IPS-18c (cell line): ENCODE data around the gene POMC.

Experiments used
- H3K4me3 ChIP-seq: 2 replicates; pipeline ENCODE4 v1.7.0; 2013; ENCODE audit warnings: low read depth, mild to moderate bottlenecking, low read length, moderate library complexity; ENCODE audit not compliant: insufficient read depth
- H3K9me3 ChIP-seq: one replicate; pipeline ENCODE4 v1.6.1; 2013; ENCODE audit warnings: mild to moderate bottlenecking, low read length, moderate library complexity; ENCODE audit not compliant: control insufficient read depth, insufficient read depth

Gene POMC

DNA sequence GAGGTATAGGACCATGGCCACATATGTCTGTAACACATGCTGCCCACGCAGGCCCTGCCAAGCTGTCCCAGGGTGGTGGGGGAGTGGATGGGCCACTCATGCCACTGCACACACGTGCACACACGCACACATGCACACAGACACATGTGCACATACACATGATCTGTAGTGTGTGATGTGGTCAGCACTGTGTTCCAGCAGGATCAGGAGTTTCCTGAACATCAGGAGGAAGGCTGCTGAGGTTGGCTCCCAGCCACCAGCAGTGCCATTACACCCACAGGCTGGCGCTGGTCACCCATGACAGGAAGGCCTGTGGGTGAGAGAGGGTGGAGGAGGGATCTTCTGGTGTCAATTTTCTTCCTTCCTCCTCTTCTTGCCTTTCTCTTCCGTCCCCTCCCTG, 44.7 kb downstream of the POMC start:
- no peaks in the 10 kb centered on the region for H3K9me3 ChIP-seq
- H3K4me3 ChIP-seq, result no peak overlapping the region

DNA sequence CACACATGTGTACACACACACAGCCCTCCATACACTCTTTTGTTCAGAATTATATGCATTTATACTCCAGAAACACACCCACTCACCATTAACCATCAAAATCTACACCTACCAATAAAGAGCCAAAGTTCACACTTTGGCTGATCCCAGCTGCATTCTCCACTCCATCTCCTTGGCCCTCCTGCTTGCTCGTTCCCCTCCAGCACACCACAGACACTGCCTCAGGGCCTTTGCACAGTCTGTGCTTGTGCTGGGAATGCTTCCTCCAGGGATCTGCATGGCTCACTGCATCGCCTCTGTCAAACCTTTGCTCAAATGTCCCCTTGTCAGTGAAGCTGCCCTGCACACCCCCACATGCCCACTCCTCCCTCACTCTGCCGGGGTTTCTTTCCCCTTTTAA, 46.0 kb downstream of the POMC start:
- Histone ChIP-seq H3K9me3 (no peaks in the 10 kb centered on the region), H3K4me3 (no peak overlapping the region)

DNA sequence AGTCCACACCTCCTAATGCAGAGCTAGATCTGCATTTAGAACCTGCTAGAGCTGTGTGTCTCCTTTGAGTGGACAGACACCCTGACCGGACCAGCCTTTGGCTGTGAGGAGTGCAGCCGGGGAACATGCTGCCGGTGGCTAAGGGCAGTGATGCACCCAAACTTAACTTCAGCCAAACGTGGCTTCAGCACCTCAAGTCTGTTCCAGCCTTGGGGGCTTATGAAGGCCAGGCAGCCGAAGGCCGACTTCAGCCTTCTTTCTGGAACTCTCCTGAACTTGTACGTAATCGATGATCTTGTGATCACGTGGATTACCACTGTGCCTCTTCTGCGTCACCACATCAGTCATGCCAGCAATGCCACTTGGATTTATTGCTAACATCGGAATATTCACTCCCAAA, 49.1 kb downstream of the POMC start:
- H3K9me3 ChIP-seq, result no peaks in the 10 kb centered on the region
- no peak overlapping the region for H3K4me3 ChIP-seq

DNA sequence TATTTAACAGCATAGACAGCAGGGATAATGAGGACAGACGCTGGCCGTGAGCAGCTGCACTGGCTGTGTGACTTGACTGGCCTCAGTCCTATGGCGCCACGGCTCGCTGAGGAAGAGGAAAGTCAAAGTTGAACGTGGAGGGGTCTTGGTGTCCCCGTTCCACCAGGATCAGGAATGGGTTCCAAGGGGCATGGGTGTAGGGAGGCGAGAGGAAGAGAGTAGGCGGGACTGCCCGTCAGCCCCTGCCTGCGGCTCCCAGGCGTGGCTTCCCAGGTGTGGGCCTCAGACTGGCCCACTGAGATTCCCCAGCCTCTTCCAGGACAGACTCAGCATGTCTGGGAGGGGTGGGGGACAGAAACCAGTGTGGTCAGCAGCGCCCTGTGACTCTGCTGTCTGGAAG, 51.4 kb downstream of the POMC start:
- Histone ChIP-seq H3K9me3 (no peaks in the 10 kb centered on the region), H3K4me3 (no peak overlapping the region)

DNA sequence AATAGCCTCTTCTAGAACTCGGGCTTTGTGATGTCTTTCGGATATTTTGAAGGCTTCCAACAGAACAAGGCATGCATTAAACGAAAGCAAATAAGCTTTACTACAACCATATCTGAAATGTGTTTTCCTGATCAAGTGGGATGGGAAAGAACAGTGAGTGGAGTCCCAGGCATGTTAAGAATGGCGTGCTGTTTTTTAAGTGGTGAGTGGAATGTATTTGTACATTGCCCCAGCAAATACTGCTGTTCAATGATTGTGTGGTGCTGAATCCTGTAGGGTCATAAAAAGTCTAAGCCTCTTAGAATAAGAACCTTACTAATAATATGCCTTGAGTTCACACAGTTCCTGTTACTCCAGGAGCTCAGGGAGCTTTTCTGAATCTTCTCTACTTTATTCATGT, 52.5 kb downstream of the POMC start:
- H3K4me3 ChIP-seq, result no peak overlapping the region
- H3K9me3 ChIP-seq, result no peaks in the 10 kb centered on the region

DNA sequence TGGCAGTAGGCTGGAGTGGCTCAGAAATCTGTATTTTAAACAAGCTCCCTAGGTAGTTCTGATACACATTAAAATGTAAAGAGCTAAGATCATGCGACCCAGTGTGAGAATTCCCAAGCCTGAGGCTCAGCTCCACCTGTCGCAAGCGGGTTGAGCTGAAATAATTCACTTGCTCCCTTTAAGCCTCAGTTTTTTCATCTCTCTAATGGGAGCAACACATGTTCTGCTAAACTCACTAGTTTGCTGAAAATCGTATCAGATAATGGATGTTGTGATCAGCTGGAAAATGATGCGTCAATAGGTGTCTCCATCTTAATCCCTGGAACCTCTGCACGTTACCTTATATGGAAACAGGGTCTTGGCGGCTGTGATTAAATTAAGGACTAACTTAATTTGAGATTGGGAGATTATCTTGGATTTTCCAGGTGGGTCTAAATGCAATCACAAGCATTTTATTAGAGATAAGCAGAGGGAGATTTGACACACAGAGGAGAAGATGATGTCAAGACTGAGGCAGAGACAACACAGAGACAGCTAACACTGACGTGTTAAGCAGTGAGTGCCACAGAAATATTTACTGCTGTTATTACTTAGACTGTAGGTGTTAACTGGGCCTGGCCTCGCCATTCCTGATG, 53.0 kb downstream of the POMC start:
- Histone ChIP-seq H3K4me3 (no peak overlapping the region), H3K9me3 (no peaks in the 10 kb centered on the region)

DNA sequence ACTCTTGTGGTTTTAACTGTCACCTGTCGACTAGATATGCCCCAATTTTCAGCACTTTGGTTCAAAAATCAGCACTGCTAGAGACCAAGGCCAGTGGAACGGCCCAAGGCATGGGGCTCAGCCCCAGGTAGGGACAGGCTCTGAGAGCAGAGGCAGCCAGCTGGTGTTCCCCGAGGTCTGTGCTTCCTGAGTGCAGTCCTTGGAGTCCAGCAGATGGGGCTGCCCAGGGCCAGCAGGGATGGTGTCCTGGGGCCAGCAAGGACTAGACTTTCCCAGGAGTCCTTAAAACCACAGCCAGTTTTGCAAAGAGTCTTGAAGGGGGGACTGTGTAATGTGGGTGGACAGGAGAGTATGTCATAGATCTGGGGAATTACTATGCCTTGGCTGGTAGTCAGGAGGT, 56.3 kb downstream of the POMC start:
- H3K4me3 ChIP-seq, result no peak overlapping the region
- no peaks in the 10 kb centered on the region for H3K9me3 ChIP-seq
